NT2/D1 (cell line): Measurements from ENCODE around the gene ZNF747.

ENCODE experiments used
- DNase-seq: peaks from one replicate; pipeline ENCODE4 v3.0.0-alpha.2; 2011; ENCODE audit warnings: low read depth, low spot score
- H3K27me3 ChIP-seq: 2 replicates; pipeline ENCODE4 v1.6.0; 2011; ENCODE audit warnings: mild to moderate bottlenecking; ENCODE audit not compliant: insufficient read length, insufficient read depth
- H3K36me3 ChIP-seq: 2 replicates; pipeline ENCODE4 v1.6.1; 2011; ENCODE audit warnings: mild to moderate bottlenecking, low read length, mixed read lengths; ENCODE audit not compliant: insufficient read depth, insufficient read length
- H3K4me1 ChIP-seq: 2 replicates; pipeline ENCODE4 v1.5.1; 2011; ENCODE audit not compliant: insufficient read depth, insufficient read length
- H3K4me3 ChIP-seq: 2 replicates; pipeline ENCODE4 v1.5.1; 2011; ENCODE audit warnings: low read depth; ENCODE audit not compliant: insufficient read length
- H3K9ac ChIP-seq: 2 replicates; pipeline ENCODE4 v1.6.0; 2011; ENCODE audit warnings: low read depth; ENCODE audit not compliant: insufficient read length
- H3K9me3 ChIP-seq: 2 replicates; pipeline ENCODE4 v1.5.1; 2011; ENCODE audit warnings: mild to moderate bottlenecking, low read length; ENCODE audit not compliant: insufficient read depth
- SUZ12 ChIP-seq: IDR thresholded peaks from 2 replicates; pipeline ENCODE4 v1.6.1; 2011; ENCODE audit not compliant: insufficient read length, insufficient read depth; ENCODE audit errors: extremely low read depth
- YY1 ChIP-seq: IDR thresholded peaks from 2 replicates; pipeline ENCODE4 v1.6.1; 2011; ENCODE audit not compliant: insufficient read length, insufficient read depth
- ZNF274 ChIP-seq: IDR thresholded peaks from 2 replicates; pipeline ENCODE4 v1.6.1; 2011; ENCODE audit warnings: mild to moderate bottlenecking, low read depth, low read length

The ZNF747 gene

GRCh38 chr16:30535106-30535776 lies 583 bp upstream of the ZNF747 start:
- Histone ChIP-seq H3K9ac (peak overlapping the region; percentile 99), H3K4me1 (peaks cover 4% of the 10 kb centered on the region), H3K27me3 (no peaks in the 10 kb centered on the region), H3K4me3 (peak overlapping the region; percentile 85), H3K36me3 (peaks cover 43% of the 10 kb centered on the region), H3K9me3 (no peaks in the 10 kb centered on the region)
- peak; percentile 79 for DNase-seq
- TF ChIP-seq YY1 (no peak), SUZ12 (no peak), ZNF274 (no peak)

DNA sequence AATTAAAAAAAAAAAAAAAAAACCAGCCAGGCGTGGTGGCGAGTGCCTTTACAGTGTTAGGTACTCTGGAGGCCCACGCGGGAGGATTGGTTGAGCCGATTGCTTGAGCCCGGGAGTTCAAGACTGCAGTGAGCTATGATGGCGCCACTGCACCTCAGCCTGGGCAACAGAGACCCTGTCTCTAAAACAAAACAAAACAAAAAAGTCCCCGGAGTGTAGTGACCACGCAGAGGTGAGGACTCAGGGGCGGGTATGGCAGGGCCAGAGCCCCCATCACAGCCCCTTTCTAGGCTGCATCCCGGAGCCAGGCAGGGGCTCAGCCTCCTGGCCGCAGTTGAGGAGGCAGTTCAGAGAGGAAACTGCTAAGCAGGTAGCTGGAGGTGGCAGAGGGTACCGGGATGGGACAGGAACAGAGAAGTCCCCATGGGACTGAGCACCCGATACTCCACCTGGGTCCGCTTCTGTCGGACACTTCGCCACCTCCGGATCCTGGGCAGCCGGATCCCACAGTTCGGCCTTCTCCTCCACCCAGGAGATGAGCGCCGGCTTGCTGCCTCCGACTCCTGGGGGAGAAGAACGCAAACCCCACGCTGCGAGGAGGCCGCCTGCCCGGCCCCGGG lies 800 bp downstream of the ZNF747 start:
- TF ChIP-seq YY1 (no peak), SUZ12 (no peak), ZNF274 (no peak)
- H3K36me3 ChIP-seq: peaks cover 35% of the 10 kb centered on the region
- DNase-seq: no peak

GRCh38 chr16:30533146-30533522 lies 1.5 kb downstream of the ZNF747 start:
- Histone ChIP-seq H3K9me3 (no peaks in the 10 kb centered on the region), H3K4me1 (peaks cover 7% of the 10 kb centered on the region), H3K9ac (peak overlapping the region; percentile 51), H3K36me3 (peaks cover 35% of the 10 kb centered on the region), H3K27me3 (no peaks in the 10 kb centered on the region), H3K4me3 (no peak overlapping the region)
- no peak for DNase-seq
- TF ChIP-seq YY1 (no peak), ZNF274 (no peak), SUZ12 (no peak)

More for the DNA sequence above, 800 bp downstream of the ZNF747 start:
- no peaks in the 10 kb centered on the region for H3K27me3 ChIP-seq
- peak overlapping the region; percentile 93 for H3K9ac ChIP-seq
- H3K9me3 ChIP-seq: no peaks in the 10 kb centered on the region
- peaks cover 6% of the 10 kb centered on the region for H3K4me1 ChIP-seq
- peak overlapping the region; percentile 85 for H3K4me3 ChIP-seq

DNA sequence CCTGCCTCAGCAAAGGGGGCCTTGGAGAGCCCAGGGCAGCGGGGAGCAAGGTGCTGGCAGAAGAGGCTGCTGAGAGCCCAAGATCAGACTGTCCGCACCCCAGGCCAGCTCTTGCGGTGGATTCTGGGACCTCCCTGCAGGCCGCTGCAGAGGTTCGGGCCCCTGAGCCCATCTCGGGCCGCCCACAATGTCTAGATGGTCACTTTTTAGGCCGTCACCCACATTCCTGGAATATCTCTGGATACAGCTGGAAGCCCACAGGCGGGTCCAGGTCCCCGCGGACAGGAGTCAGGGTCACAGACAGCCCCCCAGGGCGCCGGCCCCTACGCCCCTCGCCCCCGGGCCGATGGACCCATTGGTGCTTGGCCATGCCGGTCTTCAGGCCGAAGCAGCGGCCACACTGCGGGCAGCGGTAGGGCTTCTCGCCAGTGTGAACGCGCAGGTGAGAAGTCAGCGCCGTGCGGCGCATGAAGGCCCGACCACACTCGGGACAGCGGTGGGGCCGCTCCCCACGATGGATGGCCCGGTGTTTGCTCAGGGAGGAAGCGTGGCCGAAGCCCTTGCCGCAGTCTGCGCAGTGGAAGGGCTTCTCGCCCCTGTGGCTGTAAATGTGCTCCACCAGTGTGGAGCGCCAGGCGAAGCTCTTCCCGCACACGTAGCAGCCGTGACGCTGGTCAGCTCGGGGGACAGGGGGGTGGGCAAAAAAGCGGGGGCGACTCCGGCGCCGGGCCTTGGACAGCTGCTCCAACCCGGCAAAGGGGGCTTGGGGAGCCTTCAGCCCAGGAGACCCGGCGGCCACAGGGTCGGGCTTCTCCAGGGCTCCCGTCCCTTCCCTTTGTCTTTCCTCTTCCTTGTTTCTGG lies 2.1 kb downstream of the ZNF747 start:
- TF ChIP-seq ZNF274 (no peak), SUZ12 (no peak), YY1 (no peak)
- H3K36me3 ChIP-seq: peaks cover 35% of the 10 kb centered on the region
- no peak overlapping the region for H3K4me3 ChIP-seq
- H3K9ac ChIP-seq: peak overlapping the region; percentile 51
- H3K27me3 ChIP-seq: no peaks in the 10 kb centered on the region
- H3K9me3 ChIP-seq: no peaks in the 10 kb centered on the region
- H3K4me1 ChIP-seq: peaks cover 7% of the 10 kb centered on the region
- no peak for DNase-seq

- no peak for TF ChIP-seq SUZ12
- no peak for TF ChIP-seq YY1
- TF ChIP-seq ZNF274: no peak
- H3K4me1 ChIP-seq: peaks cover 7% of the 10 kb centered on the region
- H3K36me3 ChIP-seq: peaks cover 35% of the 10 kb centered on the region
- no peaks in the 10 kb centered on the region for H3K9me3 ChIP-seq
- no peak for DNase-seq
- no peak overlapping the region for H3K4me3 ChIP-seq
- no peaks in the 10 kb centered on the region for H3K27me3 ChIP-seq
- H3K9ac ChIP-seq: no peak overlapping the region
Measured at GRCh38 chr16:30530163-30531037, 4.3 kb downstream of the ZNF747 start.

DNA sequence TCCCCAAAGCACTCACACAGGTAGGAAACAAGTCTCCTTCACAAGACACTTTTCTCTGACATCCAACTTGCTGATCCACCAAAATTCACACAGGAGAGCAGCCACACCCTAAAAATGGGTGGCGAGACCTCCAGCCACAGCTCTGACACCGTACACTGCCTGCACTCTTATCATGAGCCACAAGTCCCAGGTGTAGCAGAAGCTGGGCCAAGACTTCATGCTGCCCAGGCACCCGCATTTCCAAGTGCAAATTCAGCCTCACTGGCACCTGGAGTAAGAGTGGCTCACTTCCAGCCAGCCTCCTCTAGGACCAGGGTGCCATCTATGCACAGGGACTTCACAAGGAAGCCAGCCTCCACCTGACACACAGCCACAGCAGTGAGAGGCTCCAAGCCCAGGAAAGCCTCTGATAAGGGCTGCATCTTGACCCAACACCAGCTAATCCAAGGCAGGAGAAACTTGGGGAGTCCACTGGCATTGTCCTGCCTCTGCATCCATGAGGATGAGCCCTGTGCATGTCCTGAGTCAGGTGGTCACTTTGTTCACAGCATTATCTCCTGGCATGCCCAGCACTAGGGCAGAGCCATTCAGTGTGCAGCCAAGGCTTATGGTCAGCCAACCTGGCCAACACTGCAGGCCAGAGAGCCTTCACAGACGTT lies 5.7 kb downstream of the ZNF747 start:
- Histone ChIP-seq H3K36me3 (peaks cover 49% of the 10 kb centered on the region), H3K9me3 (no peaks in the 10 kb centered on the region), H3K9ac (peak overlapping the region; percentile 32), H3K27me3 (no peaks in the 10 kb centered on the region), H3K4me3 (no peak overlapping the region), H3K4me1 (peaks cover 11% of the 10 kb centered on the region)
- DNase-seq: no peak
- TF ChIP-seq ZNF274: no peak
- TF ChIP-seq SUZ12: no peak
- TF ChIP-seq YY1: no peak
